NB4 (cell line): Measurements from ENCODE around the gene LTF.
A peak's percentile ranks its signal among the peaks of the same experiment; 100 is the strongest.

Experiments
- MYC ChIP-seq: IDR thresholded peaks from 2 replicates; pipeline ENCODE4 v1.6.1; 2011; ENCODE audit warnings: low read depth, low read length
- POLR2A ChIP-seq: IDR thresholded peaks from 2 replicates; pipeline ENCODE4 v1.6.1; 2011; ENCODE audit warnings: mild to moderate bottlenecking; ENCODE audit not compliant: insufficient read length; ENCODE audit errors: extremely low read depth
- TF ChIP-seq, protein P1 (sequence below): IDR thresholded peaks from one replicate; pipeline ENCODE4 v1.5.1; 2012; ENCODE audit warnings: low read depth, low read length

DNA sequence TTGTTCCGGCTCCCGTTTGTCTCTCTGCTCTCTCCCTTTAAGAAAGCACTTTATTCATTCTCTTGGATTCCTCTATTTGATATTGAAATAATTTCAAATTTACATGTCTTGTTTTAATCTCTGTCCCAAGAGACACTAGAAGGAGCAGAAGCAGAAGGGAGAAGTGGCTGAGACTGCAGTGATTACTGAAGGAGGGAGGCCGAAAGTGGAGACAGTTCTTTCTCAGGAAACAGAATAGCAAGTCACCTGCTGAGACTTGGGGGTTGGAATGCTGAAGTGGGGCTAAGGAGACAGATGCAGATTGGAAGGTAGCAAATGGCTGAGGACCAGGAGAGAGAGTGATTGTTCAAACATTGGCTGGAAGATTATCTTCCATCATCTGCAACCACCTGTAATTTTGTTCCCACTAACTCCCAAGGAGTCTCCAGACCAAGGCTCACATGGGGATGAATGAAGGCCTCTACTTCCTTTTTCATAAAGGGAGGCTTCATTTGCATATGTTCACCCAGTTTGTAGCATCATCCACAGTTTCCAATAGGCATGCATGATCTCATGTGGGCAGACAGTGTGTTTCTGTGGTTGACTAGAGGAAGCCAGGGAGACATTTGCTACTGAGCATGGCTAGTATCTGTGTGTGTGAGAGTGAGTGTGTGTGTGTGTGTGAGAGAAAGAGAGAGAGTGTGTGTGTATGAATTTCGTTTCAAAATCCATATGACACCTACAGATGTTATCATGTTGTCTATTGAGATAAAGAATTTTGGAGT, 24.0 kb downstream of the LTF start:
- TF ChIP-seq, protein P1, sequence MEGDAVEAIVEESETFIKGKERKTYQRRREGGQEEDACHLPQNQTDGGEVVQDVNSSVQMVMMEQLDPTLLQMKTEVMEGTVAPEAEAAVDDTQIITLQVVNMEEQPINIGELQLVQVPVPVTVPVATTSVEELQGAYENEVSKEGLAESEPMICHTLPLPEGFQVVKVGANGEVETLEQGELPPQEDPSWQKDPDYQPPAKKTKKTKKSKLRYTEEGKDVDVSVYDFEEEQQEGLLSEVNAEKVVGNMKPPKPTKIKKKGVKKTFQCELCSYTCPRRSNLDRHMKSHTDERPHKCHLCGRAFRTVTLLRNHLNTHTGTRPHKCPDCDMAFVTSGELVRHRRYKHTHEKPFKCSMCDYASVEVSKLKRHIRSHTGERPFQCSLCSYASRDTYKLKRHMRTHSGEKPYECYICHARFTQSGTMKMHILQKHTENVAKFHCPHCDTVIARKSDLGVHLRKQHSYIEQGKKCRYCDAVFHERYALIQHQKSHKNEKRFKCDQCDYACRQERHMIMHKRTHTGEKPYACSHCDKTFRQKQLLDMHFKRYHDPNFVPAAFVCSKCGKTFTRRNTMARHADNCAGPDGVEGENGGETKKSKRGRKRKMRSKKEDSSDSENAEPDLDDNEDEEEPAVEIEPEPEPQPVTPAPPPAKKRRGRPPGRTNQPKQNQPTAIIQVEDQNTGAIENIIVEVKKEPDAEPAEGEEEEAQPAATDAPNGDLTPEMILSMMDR, result no peak
- TF ChIP-seq POLR2A, result no peak
- 0 out of 2 replicates have a peak, but pooled peaks have one; percentile 25 for TF ChIP-seq MYC
